Thyroid gland (tissue), 4 donors: Measurements from ENCODE around the gene ACP7. TPM values are rescaled to one million over a fixed set of nuclear protein-coding genes. Genes with fewer than 3 reads are reported as not detected.

Experiments used
- DNase-seq, 2 donors: peaks; one replicate each; pipeline ENCODE4 v3.0.0-alpha.2; 2019
- H3K27ac ChIP-seq, 3 donors: fragments of 200-600 bp; sonication (generic); 1 replicate in 2 of 3; 2 replicates in 1 of 3; pipeline ENCODE4 v1.5.1; 2016 to 2019; ENCODE audit warnings: mild to moderate bottlenecking in 1 of 3, moderate library complexity in 1 of 3
- H3K27me3 ChIP-seq: fragments of 200-600 bp; sonication (generic); one replicate; pipeline ENCODE4 v1.5.1; 2019
- H3K36me3 ChIP-seq, 2 donors: fragments of 200-600 bp; sonication (generic); one replicate each; pipeline ENCODE4 v1.5.1; 2016 to 2019
- H3K4me1 ChIP-seq, 2 donors: fragments of 200-600 bp; sonication (generic); one replicate each; pipeline ENCODE4 v1.5.1; 2017 to 2019
- H3K4me3 ChIP-seq, 3 donors: fragments of 200-600 bp; sonication (generic); replicated peaks in 1 of 3; 1 replicate in 2 of 3; 2 replicates in 1 of 3; pipeline ENCODE4 v1.5.1; 2016; ENCODE audit warnings: mild to moderate bottlenecking in 1 of 3
- H3K9me3 ChIP-seq: fragments of 200-600 bp; sonication (generic); one replicate; pipeline ENCODE4 v1.5.1; 2017
- CTCF ChIP-seq, 6 experiments: fragments of 200-600 bp in 3 of 6; fragments of 450-650 bp in 3 of 6; sonication (generic) in 3 of 6; IDR thresholded peaks; one replicate each; pipeline ENCODE4 v1.5.1; 2016 to 2019; ENCODE audit warnings: antibody characterized with exemption in 6 of 6, mild to moderate bottlenecking in 2 of 6, inconsistent platforms in 1 of 6, moderate library complexity in 1 of 6
- POLR2A ChIP-seq, 2 donors: fragments of 450-650 bp; IDR thresholded peaks; one replicate each; pipeline ENCODE4 v1.6.1; 2017; ENCODE audit warnings: antibody characterized with exemption in 2 of 2, mild to moderate bottlenecking in 2 of 2, moderate library complexity in 1 of 2
- WGBS, 2 donors: methylation state at CpG; one replicate each; pipeline ENCODE4 v1.1.5; 2017; 5-methylcytosine and 5-hydroxymethylcytosine counted together
- intact Hi-C: fragments of 100-400 bp; cut with DNase I; formaldehyde crosslinking; loops from one replicate; pipeline ENCODE4 v1.15.1; 2023
- total RNA-seq, 4 donors: library from RNA; depleted of rRNA; stranded (reverse); fragments of >200 nt; gene quantifications; one replicate each; pipeline ENCODE4 v1.2.3, GENCODE V29; 2016

Gene ACP7
- total RNA-seq, 4 donors from 2014 or later = 0.22 TPM; not detected in 3

- no peaks in the 10 kb centered on the region for H3K36me3 ChIP-seq
- no peaks in the 10 kb centered on the region for H3K9me3 ChIP-seq
- 91 to 97% methylated on average over 3 of the region's 3 CpGs for WGBS, 2 donors
- no peak overlapping the region for H3K4me3 ChIP-seq
- intact Hi-C loops = no loop called here
- DNase-seq = no peak
- no peak overlapping the region for H3K27ac ChIP-seq
- H3K27me3 ChIP-seq = no peaks in the 10 kb centered on the region
- TF ChIP-seq POLR2A (IDR thresholded peaks at IDR 0.05) (no peak), CTCF (IDR thresholded peaks at IDR 0.05) (no peak)
- H3K4me1 ChIP-seq = peaks cover 28 to 30% of the 10 kb centered on the region in 2 donors
These were observed 63.3 kb downstream of the ACP7 start for GRCh38 chr19:39147480-39147879.

- TF ChIP-seq POLR2A (IDR thresholded peaks at IDR 0.05) (no peak), CTCF (IDR thresholded peaks at IDR 0.05) (no peak)
These were observed 64.9 kb downstream of the ACP7 start for GRCh38 chr19:39148939-39149529.

GRCh38 chr19:39150235-39150634 is 66.1 kb downstream of the ACP7 start:
- no peak overlapping the region for H3K27ac ChIP-seq
- no peak for DNase-seq

More at GRCh38 chr19:39148939-39149529, 64.9 kb downstream of the ACP7 start:
- DNase-seq = no peak
- no peaks in the 10 kb centered on the region for H3K36me3 ChIP-seq
- no peaks in the 10 kb centered on the region for H3K27me3 ChIP-seq
- H3K27ac ChIP-seq = no peak overlapping the region
- peaks cover 26 to 32% of the 10 kb centered on the region in 2 donors for H3K4me1 ChIP-seq
- H3K4me3 ChIP-seq = no peak overlapping the region
- intact Hi-C loops = no loop called here
- H3K9me3 ChIP-seq = no peaks in the 10 kb centered on the region
- 96% methylated on average over 10 of the region's 10 CpGs for WGBS, 2 donors

GRCh38 chr19:39150807-39151600 is 66.8 kb downstream of the ACP7 start:
- Histone ChIP-seq H3K4me3 (no peak overlapping the region), H3K27me3 (no peaks in the 10 kb centered on the region), H3K4me1 (peaks cover 26 to 32% of the 10 kb centered on the region in 2 donors), H3K27ac (no peak overlapping the region), H3K36me3 (no peaks in the 10 kb centered on the region), H3K9me3 (no peaks in the 10 kb centered on the region)
- DNase-seq = no peak
- TF ChIP-seq CTCF (IDR thresholded peaks at IDR 0.05) (no peak), POLR2A (IDR thresholded peaks at IDR 0.05) (no peak)
- WGBS, 2 donors = 82 to 84% methylated on average over 26 of the region's 26 CpGs
- intact Hi-C loops = no loop called here

More at GRCh38 chr19:39150235-39150634, 66.1 kb downstream of the ACP7 start:
- H3K4me3 ChIP-seq = no peak overlapping the region
- 92 to 95% methylated on average over 8 of the region's 8 CpGs for WGBS, 2 donors
- peaks cover 26 to 32% of the 10 kb centered on the region in 2 donors for H3K4me1 ChIP-seq
- TF ChIP-seq CTCF (IDR thresholded peaks at IDR 0.05) (no peak), POLR2A (IDR thresholded peaks at IDR 0.05) (no peak)
- intact Hi-C loops = no loop called here
- no peaks in the 10 kb centered on the region for H3K36me3 ChIP-seq
- no peaks in the 10 kb centered on the region for H3K27me3 ChIP-seq
- H3K9me3 ChIP-seq = no peaks in the 10 kb centered on the region

GRCh38 chr19:39152066-39152465 is 67.9 kb downstream of the ACP7 start:
- no peak for DNase-seq
- no peak for TF ChIP-seq POLR2A (IDR thresholded peaks at IDR 0.05)
- no peak for TF ChIP-seq CTCF (IDR thresholded peaks at IDR 0.05)
- H3K4me1 ChIP-seq = peaks cover 34 to 37% of the 10 kb centered on the region in 2 donors

More at GRCh38 chr19:39152066-39152465, 67.9 kb downstream of the ACP7 start:
- no peaks in the 10 kb centered on the region for H3K36me3 ChIP-seq
- WGBS, 2 donors = 95% methylated on average over 10 of the region's 10 CpGs
- H3K9me3 ChIP-seq = no peaks in the 10 kb centered on the region
- intact Hi-C loops = no loop called here
- no peak overlapping the region for H3K4me3 ChIP-seq
- no peak overlapping the region for H3K27ac ChIP-seq
- no peaks in the 10 kb centered on the region for H3K27me3 ChIP-seq
